Lower leg skin (tissue), 3 donors: Measurements from ENCODE around the gene KIF3B.

Experiments used
- CTCF ChIP-seq, 3 donors: fragments of 450-650 bp; IDR thresholded peaks; one replicate each; pipeline ENCODE4 v1.5.1; 2016; ENCODE audit warnings: antibody characterized with exemption in 3 of 3, mild to moderate bottlenecking in 3 of 3, moderate library complexity in 2 of 3
- POLR2A ChIP-seq, 2 donors: fragments of 450-650 bp; IDR thresholded peaks; one replicate each; pipeline ENCODE4 v1.6.1; 2016 to 2017; ENCODE audit warnings: antibody characterized with exemption in 2 of 2, mild to moderate bottlenecking in 1 of 2, moderate library complexity in 1 of 2

- no peak for TF ChIP-seq CTCF (IDR thresholded peaks at IDR 0.05)
- TF ChIP-seq POLR2A (IDR thresholded peaks at IDR 0.05) = no peak
These were observed 25.0 kb downstream of the KIF3B start for GRCh38 chr20:32302507-32302872.
